Loucy (cell line): ENCODE results near the gene UCP3.

ENCODE experiments used
- CTCF ChIP-seq: fragments of 200-600 bp; sonication (generic); conservative IDR thresholded peaks from 2 replicates; pipeline ENCODE4 v1.5.1; 2014; ENCODE audit warnings: mild to moderate bottlenecking, antibody characterized with exemption, low read length
- EZH2phosphoT487 ChIP-seq: fragments of 200-600 bp; IDR thresholded peaks from 2 replicates; pipeline ENCODE4 v1.6.1; 2018; ENCODE audit warnings: antibody characterized with exemption, mild to moderate bottlenecking, moderate library complexity, borderline replicate concordance

- TF ChIP-seq CTCF (no peak), EZH2phosphoT487 (no peak)
These were observed 47.1 kb upstream of the UCP3 start for GRCh38 chr11:74055938-74056337.
